NT2/D1 (cell line): ENCODE measurements around the gene CNPPD1.

Source experiments
- DNase-seq: peaks from one replicate; pipeline ENCODE4 v3.0.0-alpha.2; 2011; ENCODE audit warnings: low read depth, low spot score
- H3K27me3 ChIP-seq: 2 replicates; pipeline ENCODE4 v1.6.0; 2011; ENCODE audit warnings: mild to moderate bottlenecking; ENCODE audit not compliant: insufficient read length, insufficient read depth
- H3K36me3 ChIP-seq: 2 replicates; pipeline ENCODE4 v1.6.1; 2011; ENCODE audit warnings: mild to moderate bottlenecking, low read length, mixed read lengths; ENCODE audit not compliant: insufficient read depth, insufficient read length
- H3K4me1 ChIP-seq: 2 replicates; pipeline ENCODE4 v1.5.1; 2011; ENCODE audit not compliant: insufficient read depth, insufficient read length
- H3K4me3 ChIP-seq: 2 replicates; pipeline ENCODE4 v1.5.1; 2011; ENCODE audit warnings: low read depth; ENCODE audit not compliant: insufficient read length
- H3K9ac ChIP-seq: 2 replicates; pipeline ENCODE4 v1.6.0; 2011; ENCODE audit warnings: low read depth; ENCODE audit not compliant: insufficient read length
- H3K9me3 ChIP-seq: 2 replicates; pipeline ENCODE4 v1.5.1; 2011; ENCODE audit warnings: mild to moderate bottlenecking, low read length; ENCODE audit not compliant: insufficient read depth
- SUZ12 ChIP-seq: IDR thresholded peaks from 2 replicates; pipeline ENCODE4 v1.6.1; 2011; ENCODE audit not compliant: insufficient read length, insufficient read depth; ENCODE audit errors: extremely low read depth
- YY1 ChIP-seq: IDR thresholded peaks from 2 replicates; pipeline ENCODE4 v1.6.1; 2011; ENCODE audit not compliant: insufficient read length, insufficient read depth
- ZNF274 ChIP-seq: IDR thresholded peaks from 2 replicates; pipeline ENCODE4 v1.6.1; 2011; ENCODE audit warnings: mild to moderate bottlenecking, low read depth, low read length

CNPPD1 gene

GRCh38 chr2:219218732-219219701 is 42.3 kb upstream of the CNPPD1 start, which contains the start of gene ABCB6:
TSS of gene ABCB6 (minus strand) at chr2:219218958. CDS start at chr2:219218673, 285 bp downstream.
- TF ChIP-seq ZNF274, result no peak
- TF ChIP-seq SUZ12, result no peak
- TF ChIP-seq YY1, result no peak
- Histone ChIP-seq H3K27me3 (no peaks in the 10 kb centered on the region), H3K36me3 (peaks cover 78% of the 10 kb centered on the region), H3K4me1 (peaks cover 10% of the 10 kb centered on the region), H3K9me3 (no peaks in the 10 kb centered on the region), H3K9ac (peak within 1 kb of the TSS; percentile 88), H3K4me3 (peak within 1 kb of the TSS; percentile 70)
- peak; percentile 81 for DNase-seq

DNA sequence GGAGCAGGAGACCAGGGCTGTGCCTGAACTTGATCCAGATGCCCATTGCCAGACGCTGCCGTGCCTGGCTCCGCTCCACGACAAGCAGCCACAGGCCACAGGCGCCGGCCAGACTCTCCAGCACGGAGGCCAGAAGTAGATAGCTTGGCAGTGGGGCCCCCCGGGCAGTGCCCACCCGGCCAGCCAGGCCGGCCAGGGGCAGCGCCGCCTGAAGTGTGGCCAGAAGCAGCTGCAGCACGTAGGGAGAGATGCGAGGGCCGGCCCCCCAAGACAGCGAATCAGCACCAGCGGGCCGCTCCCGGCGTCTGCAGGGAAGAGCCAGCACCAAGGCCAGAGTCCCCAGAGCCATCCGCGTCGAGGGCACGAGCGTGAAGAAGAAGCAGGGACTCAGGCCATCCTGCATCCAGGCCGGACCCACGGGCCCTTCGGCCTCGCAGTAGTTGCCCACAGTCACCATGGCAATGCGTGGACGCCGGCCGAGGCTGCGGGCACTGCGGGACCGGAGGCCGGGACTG is 41.5 kb upstream of the CNPPD1 start:
- Histone ChIP-seq H3K4me3 (peak overlapping the region; percentile 70), H3K27me3 (no peaks in the 10 kb centered on the region), H3K9ac (peak overlapping the region; percentile 88), H3K9me3 (no peaks in the 10 kb centered on the region), H3K4me1 (peaks cover 10% of the 10 kb centered on the region), H3K36me3 (peaks cover 78% of the 10 kb centered on the region)
- DNase-seq, result no peak
- no peak for TF ChIP-seq SUZ12

DNA sequence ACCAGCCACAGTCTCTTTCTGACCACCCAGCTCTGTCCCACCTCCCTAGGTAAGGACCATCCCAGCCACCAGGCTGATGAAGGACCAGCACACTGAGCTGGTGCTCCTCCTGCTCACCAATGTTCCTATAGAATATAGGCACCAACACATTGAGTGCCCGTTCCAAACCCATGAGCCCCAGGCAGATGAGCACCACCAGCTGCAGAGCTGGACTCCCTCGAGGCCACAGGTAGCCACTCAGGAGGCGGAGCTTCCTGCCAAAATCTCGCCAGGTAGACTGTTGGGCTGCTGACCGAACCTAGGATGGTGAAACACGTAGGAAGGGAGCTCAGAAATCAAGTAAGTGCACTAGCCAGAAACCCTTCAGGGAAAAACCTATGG is 39.8 kb upstream of the CNPPD1 start:
- Histone ChIP-seq H3K9me3 (no peaks in the 10 kb centered on the region), H3K9ac (peak overlapping the region; percentile 36), H3K4me1 (peaks cover 10% of the 10 kb centered on the region), H3K27me3 (no peaks in the 10 kb centered on the region), H3K4me3 (no peak overlapping the region), H3K36me3 (peaks cover 76% of the 10 kb centered on the region)
- no peak for TF ChIP-seq ZNF274
- no peak for TF ChIP-seq YY1
- TF ChIP-seq SUZ12, result no peak
- DNase-seq, result no peak

GRCh38 chr2:219215871-219216534 is 39.3 kb upstream of the CNPPD1 start:
- no peaks in the 10 kb centered on the region for H3K9me3 ChIP-seq
- no peaks in the 10 kb centered on the region for H3K27me3 ChIP-seq
- no peak overlapping the region for H3K4me3 ChIP-seq
- peaks cover 10% of the 10 kb centered on the region for H3K4me1 ChIP-seq
- peak overlapping the region; percentile 33 for H3K9ac ChIP-seq
- no peak for DNase-seq
- TF ChIP-seq YY1 (no peak), SUZ12 (no peak)
- H3K36me3 ChIP-seq, result peaks cover 75% of the 10 kb centered on the region

DNA sequence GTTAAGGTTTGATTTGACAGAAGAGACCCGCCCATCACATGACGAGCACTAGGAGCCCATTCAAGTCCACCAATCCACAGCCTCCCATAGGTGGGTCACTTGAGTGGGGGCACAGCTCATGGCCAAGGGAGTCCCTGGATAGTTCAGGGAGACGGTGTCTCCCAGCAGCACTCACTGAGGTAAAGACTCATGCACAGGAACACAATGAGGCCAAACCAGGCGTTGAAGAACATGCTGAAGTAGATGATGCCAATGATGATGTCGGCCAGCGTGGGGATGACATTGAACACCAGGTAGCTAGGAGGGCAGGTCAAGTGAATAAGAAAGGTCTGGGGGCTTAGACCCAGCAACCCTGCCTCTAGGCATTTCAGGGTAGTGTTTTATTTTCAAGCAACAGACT is 38.1 kb upstream of the CNPPD1 start:
- Histone ChIP-seq H3K9me3 (no peaks in the 10 kb centered on the region), H3K36me3 (peaks cover 75% of the 10 kb centered on the region), H3K9ac (no peak overlapping the region), H3K4me3 (no peak overlapping the region), H3K27me3 (no peaks in the 10 kb centered on the region), H3K4me1 (peaks cover 10% of the 10 kb centered on the region)
- TF ChIP-seq YY1 (no peak), ZNF274 (no peak), SUZ12 (no peak)
- no peak for DNase-seq

GRCh38 chr2:219214141-219214540 is 37.4 kb upstream of the CNPPD1 start:
- Histone ChIP-seq H3K4me3 (no peak overlapping the region), H3K9ac (no peak overlapping the region), H3K4me1 (peaks cover 8% of the 10 kb centered on the region), H3K27me3 (no peaks in the 10 kb centered on the region), H3K36me3 (peaks cover 76% of the 10 kb centered on the region), H3K9me3 (no peaks in the 10 kb centered on the region)
- no peak for DNase-seq
- TF ChIP-seq ZNF274 (no peak), SUZ12 (no peak), YY1 (no peak)
